Mesothelial cell of epicardium (in vitro differentiated cells): Measurements from ENCODE around the gene MRPL40. TPM values are rescaled to one million over a fixed set of nuclear protein-coding genes. Genes with fewer than 3 reads are reported as not detected.
A peak's percentile ranks its signal among the peaks of the same experiment; 100 is the strongest.
"Not testable (repeated sequence)": the region's sequence is repeated elsewhere in the genome, so short reads cannot be mapped to it uniquely, and the experiment has no call there.

Source experiments
- DNase-seq, 2 experiments: peaks; one replicate each; pipeline ENCODE4 v3.0.0; 2021; ENCODE audit warnings: low spot score in 2 of 2; ENCODE audit not compliant: unreplicated experiment in 2 of 2
- H3K27ac Mint-ChIP-seq: 2 replicates; pipeline ENCODE4 v1.8.0; 2021; ENCODE audit warnings: mixed read lengths
- H3K27me3 Mint-ChIP-seq: 2 replicates; pipeline ENCODE4 v1.8.0; 2021; ENCODE audit warnings: low read depth, mixed read lengths
- H3K36me3 Mint-ChIP-seq: 2 replicates; pipeline ENCODE4 v1.8.0; 2021; ENCODE audit warnings: mixed read lengths
- H3K4me1 Mint-ChIP-seq: 2 replicates; pipeline ENCODE4 v1.8.0; 2021; ENCODE audit warnings: mixed read lengths
- H3K4me3 Mint-ChIP-seq: 2 replicates; pipeline ENCODE4 v1.8.0; 2021; ENCODE audit warnings: mild to moderate bottlenecking, moderate library complexity, mixed read lengths
- H3K9me3 Mint-ChIP-seq: 2 replicates; pipeline ENCODE4 v1.8.0; 2021; ENCODE audit warnings: mixed read lengths
- total RNA-seq: library from RNA; stranded (reverse); gene quantifications from 3 replicates; pipeline ENCODE4 v1.2.1, GENCODE V29; 2021
- TF ChIP-seq, protein P1 (sequence below): fragments of 200-600 bp; sonication (generic); IDR thresholded peaks from one replicate; pipeline ENCODE4 v1.5.0; 2021; ENCODE audit warnings: antibody characterized with exemption; ENCODE audit not compliant: unreplicated experiment

The MRPL40 gene
- total RNA-seq, 1 donor from 2014 or later, result 19.1 TPM

- H3K36me3 Mint-ChIP-seq, result no peaks in the 10 kb centered on the region
- H3K4me1 Mint-ChIP-seq, result peaks cover 24% of the 10 kb centered on the region
- DNase-seq, result no peak
- no peaks in the 10 kb centered on the region for H3K9me3 Mint-ChIP-seq
- no peaks in the 10 kb centered on the region for H3K27me3 Mint-ChIP-seq
- TF ChIP-seq, protein P1, sequence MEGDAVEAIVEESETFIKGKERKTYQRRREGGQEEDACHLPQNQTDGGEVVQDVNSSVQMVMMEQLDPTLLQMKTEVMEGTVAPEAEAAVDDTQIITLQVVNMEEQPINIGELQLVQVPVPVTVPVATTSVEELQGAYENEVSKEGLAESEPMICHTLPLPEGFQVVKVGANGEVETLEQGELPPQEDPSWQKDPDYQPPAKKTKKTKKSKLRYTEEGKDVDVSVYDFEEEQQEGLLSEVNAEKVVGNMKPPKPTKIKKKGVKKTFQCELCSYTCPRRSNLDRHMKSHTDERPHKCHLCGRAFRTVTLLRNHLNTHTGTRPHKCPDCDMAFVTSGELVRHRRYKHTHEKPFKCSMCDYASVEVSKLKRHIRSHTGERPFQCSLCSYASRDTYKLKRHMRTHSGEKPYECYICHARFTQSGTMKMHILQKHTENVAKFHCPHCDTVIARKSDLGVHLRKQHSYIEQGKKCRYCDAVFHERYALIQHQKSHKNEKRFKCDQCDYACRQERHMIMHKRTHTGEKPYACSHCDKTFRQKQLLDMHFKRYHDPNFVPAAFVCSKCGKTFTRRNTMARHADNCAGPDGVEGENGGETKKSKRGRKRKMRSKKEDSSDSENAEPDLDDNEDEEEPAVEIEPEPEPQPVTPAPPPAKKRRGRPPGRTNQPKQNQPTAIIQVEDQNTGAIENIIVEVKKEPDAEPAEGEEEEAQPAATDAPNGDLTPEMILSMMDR, result no peak
- no peak overlapping the region for H3K27ac Mint-ChIP-seq
- no peak overlapping the region for H3K4me3 Mint-ChIP-seq
Measured at GRCh38 chr22:19443544-19444211, 11.3 kb downstream of the MRPL40 start.

DNA sequence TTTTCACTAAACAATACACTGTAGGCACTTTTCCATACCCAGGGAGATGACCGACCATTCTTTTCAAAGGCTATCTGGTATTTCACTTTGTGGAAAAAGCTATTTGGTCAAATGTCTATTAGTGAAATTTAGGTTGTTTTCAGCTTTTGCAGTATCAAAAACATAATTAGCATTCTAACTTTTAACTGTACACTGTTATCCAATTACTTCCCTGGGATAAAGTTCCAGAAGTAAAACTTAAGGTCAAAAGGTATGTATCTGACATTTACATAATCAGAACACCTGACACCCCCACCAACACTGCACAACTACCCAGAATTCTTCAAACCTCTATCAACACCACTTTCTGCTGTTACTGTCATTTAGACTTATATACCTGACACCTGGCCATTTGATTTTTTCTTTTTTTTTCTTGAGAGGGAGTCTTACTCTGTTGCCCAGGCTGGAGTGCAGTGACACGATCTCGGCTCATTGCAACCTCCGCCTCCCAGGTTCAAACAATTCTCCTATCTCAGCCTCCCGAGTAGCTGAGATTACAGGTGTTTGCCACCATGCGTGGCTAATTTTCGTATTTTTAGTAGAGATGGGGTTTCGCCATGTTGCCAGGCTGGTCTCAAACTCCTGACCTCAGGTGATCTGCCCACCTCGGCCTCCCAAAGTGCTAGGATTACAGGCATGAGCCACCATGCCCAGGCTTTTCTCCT lies 13.1 kb downstream of the MRPL40 start:
- Mint-ChIP-seq H3K27ac (peak overlapping the region; percentile 30), H3K4me3 (peak overlapping the region; percentile 46), H3K4me1 (peaks cover 25% of the 10 kb centered on the region)
- not testable (repeated sequence) for H3K9me3 Mint-ChIP-seq, DNase-seq, H3K27me3 Mint-ChIP-seq, H3K36me3 Mint-ChIP-seq

GRCh38 chr22:19446603-19447329 lies 14.4 kb downstream of the MRPL40 start:
- Mint-ChIP-seq H3K4me1 (peaks cover 25% of the 10 kb centered on the region), H3K27ac (peak overlapping the region; percentile 96)
- TF ChIP-seq, protein P1, result no peak

GRCh38 chr22:19447330-19448075 lies 15.2 kb downstream of the MRPL40 start, which contains the start of gene C22orf39:
Gene C22orf39 (minus strand): TSS chr22:19447711. CDS start chr22:19447688, 23 bp downstream.
- peak within 1 kb of the TSS; percentile 88 for H3K4me3 Mint-ChIP-seq
- H3K27me3 Mint-ChIP-seq, result no peaks in the 10 kb centered on the region
- peak; percentile 60 to 87 for DNase-seq
- H3K27ac Mint-ChIP-seq, result peak within 1 kb of the TSS; percentile 96
- TF ChIP-seq, protein P1, result no peak
- H3K9me3 Mint-ChIP-seq, result no peaks in the 10 kb centered on the region
- peaks cover 25% of the 10 kb centered on the region for H3K4me1 Mint-ChIP-seq
- H3K36me3 Mint-ChIP-seq, result peaks cover 4% of the 10 kb centered on the region

More at GRCh38 chr22:19446603-19447329, 14.4 kb downstream of the MRPL40 start:
- Mint-ChIP-seq H3K27me3 (no peaks in the 10 kb centered on the region), H3K36me3 (peaks cover 3% of the 10 kb centered on the region), H3K4me3 (peak overlapping the region; percentile 88), H3K9me3 (no peaks in the 10 kb centered on the region)
- no peak for DNase-seq

- peak overlapping the region; percentile 89 for H3K27ac Mint-ChIP-seq
- peak overlapping the region; percentile 88 for H3K4me3 Mint-ChIP-seq
- TF ChIP-seq, protein P1, result no peak
- H3K4me1 Mint-ChIP-seq, result peaks cover 25% of the 10 kb centered on the region
- peaks cover 7% of the 10 kb centered on the region for H3K36me3 Mint-ChIP-seq
- no peak for DNase-seq
- no peaks in the 10 kb centered on the region for H3K9me3 Mint-ChIP-seq
- H3K27me3 Mint-ChIP-seq, result no peaks in the 10 kb centered on the region
Measured at GRCh38 chr22:19448076-19448607, 15.8 kb downstream of the MRPL40 start.
